HUES64 (cell line): ENCODE measurements around the gene GP1BB.
A peak's percentile ranks its signal among the peaks of the same experiment; 100 is the strongest.

Source experiments
- H3K27ac ChIP-seq: 2 replicates; pipeline ENCODE4 v1.7.0; 2013; ENCODE audit warnings: low read depth, low read length, inconsistent platforms
- H3K27me3 ChIP-seq: 2 replicates; pipeline ENCODE4 v1.6.1; 2013; ENCODE audit warnings: mild to moderate bottlenecking, low read length; ENCODE audit not compliant: insufficient read depth
- H3K36me3 ChIP-seq: 2 replicates; pipeline ENCODE4 v1.6.1; 2013; ENCODE audit warnings: mild to moderate bottlenecking, low read length; ENCODE audit not compliant: insufficient read depth
- H3K4me1 ChIP-seq: 2 replicates; pipeline ENCODE4 v1.6.1; 2013; ENCODE audit warnings: mild to moderate bottlenecking, low read length, moderate library complexity; ENCODE audit not compliant: insufficient read depth
- H3K4me3 ChIP-seq: 2 replicates; pipeline ENCODE4 v1.5.1; 2013; ENCODE audit warnings: mild to moderate bottlenecking, low read length, moderate library complexity
- H3K9ac ChIP-seq: 2 replicates; pipeline ENCODE4 v1.6.1; 2013; ENCODE audit warnings: mild to moderate bottlenecking, low read depth, low read length
- H3K9me3 ChIP-seq: 2 replicates; pipeline ENCODE4 v1.6.1; 2013; ENCODE audit warnings: low read depth, low read length; ENCODE audit not compliant: insufficient read depth
- WGBS: fragments of 150-250, 120-280 bp; methylation state at CpG from one replicate; pipeline ENCODE4 v1.1.7; 2013; ENCODE audit warnings: missing lambda C conversion rate; 5-methylcytosine and 5-hydroxymethylcytosine counted together

Gene GP1BB

DNA sequence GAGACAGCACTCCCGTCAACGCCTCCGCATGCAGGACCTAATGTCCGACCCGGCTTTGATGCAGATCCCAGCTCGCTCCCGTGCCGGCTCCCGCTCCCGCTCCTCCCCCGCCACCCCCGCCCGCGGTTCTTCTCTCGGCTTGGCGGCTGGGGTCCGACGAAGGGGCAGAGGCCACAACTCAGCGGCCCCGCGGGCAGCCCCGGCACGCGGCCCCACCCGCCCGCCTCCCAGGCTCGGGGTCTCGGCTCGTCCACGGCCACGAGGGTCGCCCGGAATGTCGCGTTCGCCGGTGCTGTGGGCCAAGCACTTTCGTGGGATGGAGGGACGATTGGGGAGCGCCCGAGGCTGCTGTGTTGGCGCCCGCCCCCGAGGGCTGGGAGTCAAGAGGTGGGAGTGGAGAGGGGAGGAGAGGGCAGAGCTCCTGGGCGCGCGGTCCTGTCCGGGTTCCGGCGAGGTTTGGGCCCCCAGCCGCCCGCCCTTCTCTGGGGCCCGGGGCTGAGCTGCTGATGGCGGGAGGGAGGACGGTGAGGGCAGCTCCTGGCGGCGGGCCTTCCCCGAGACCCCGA lies 31.9 kb downstream of the GP1BB start:
- Histone ChIP-seq H3K36me3 (no peaks in the 10 kb centered on the region), H3K9ac (no peak overlapping the region), H3K4me3 (peak overlapping the region; percentile 32; the same call in 1 of the 2 replicates), H3K27me3 (peaks cover 90% of the 10 kb centered on the region), H3K27ac (no peak overlapping the region), H3K9me3 (no peaks in the 10 kb centered on the region), H3K4me1 (peaks cover 4% of the 10 kb centered on the region; the same call in 1 of the 2 replicates)
- 2% methylated on average over 59 of the region's 59 CpGs for WGBS

DNA sequence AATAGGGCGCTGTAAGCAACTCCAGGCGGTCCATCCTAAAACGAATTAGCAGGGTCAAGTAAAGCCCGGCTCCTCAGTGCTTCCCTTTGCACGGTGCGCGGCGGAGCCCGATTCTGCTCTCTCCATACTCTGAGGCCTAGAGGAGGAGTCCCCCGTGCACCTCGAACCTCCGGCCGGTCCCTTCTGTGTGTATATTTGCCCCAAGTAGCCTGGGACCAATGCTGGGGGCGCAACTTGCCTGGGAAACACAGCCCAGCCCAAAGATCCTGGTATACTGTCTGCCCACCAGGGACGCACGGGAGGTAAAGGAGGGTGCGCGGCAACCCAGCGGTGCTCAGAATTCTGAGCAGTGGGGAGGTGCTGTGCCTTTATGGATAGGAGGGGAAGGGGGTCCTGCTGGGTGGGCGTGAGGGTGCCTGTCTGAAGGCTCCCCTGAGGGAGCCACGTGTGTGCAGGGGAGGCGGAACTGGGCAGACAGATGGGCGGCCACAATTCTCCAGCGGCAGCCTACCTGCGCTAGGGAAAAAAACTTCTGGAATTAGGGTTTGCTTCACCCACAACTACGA lies 32.5 kb downstream of the GP1BB start:
- 6% methylated on average over 26 of the region's 26 CpGs for WGBS
- Histone ChIP-seq H3K27ac (no peak overlapping the region), H3K4me3 (peak overlapping the region; percentile 32; the same call in 1 of the 2 replicates), H3K27me3 (peaks cover 94% of the 10 kb centered on the region), H3K36me3 (no peaks in the 10 kb centered on the region), H3K9ac (no peak overlapping the region), H3K4me1 (peaks cover 4% of the 10 kb centered on the region; the same call in 1 of the 2 replicates), H3K9me3 (no peaks in the 10 kb centered on the region)

DNA sequence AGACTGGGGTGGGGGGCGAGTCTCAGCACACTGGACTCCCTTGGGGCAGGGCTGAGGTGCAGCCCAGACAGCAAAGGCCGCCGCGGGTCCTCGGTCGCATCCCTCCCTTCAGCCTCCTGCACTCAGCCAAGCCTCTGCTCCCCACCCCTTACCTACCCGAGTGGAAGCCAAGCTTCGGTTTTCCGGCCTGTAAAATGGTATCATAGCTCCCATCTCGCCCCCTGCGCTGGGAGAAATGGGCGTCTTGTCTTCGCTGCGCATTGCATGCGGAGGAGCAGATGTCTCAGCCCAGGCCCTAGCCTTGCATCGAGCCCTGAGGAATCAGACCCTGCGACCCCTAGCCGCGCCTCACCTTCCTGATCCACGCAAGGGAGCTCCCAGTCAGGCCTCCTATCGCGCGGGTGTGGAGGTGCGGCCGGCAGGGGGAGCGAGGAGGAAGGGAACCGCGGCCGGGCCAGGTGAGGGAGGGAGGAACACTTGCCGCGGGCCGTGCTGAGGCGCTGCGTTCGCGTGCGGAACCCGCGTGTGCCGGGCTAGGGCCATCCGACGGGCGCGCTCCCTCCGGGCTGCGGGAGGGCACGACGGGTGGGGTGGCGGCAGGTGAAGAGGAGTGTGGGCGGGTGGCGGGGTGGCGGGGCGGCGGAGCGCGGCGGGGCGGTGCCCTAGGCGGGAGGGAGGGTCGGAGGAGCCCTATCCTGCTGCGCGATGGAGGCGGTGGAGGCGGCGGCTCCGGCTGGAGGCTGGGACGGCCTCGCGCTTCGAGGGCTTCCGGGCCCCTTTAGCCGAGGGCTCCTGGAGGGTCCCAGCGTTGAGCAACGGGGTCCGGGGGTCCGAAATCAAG lies 33.2 kb downstream of the GP1BB start:
- Histone ChIP-seq H3K27me3 (peaks cover 98% of the 10 kb centered on the region), H3K9me3 (no peaks in the 10 kb centered on the region), H3K36me3 (no peaks in the 10 kb centered on the region), H3K27ac (no peak overlapping the region), H3K9ac (no peak overlapping the region), H3K4me1 (peaks cover 3% of the 10 kb centered on the region; the same call in 1 of the 2 replicates), H3K4me3 (peak overlapping the region; percentile 27; the same call in 1 of the 2 replicates)
- 5% methylated on average over 76 of the region's 76 CpGs for WGBS

DNA sequence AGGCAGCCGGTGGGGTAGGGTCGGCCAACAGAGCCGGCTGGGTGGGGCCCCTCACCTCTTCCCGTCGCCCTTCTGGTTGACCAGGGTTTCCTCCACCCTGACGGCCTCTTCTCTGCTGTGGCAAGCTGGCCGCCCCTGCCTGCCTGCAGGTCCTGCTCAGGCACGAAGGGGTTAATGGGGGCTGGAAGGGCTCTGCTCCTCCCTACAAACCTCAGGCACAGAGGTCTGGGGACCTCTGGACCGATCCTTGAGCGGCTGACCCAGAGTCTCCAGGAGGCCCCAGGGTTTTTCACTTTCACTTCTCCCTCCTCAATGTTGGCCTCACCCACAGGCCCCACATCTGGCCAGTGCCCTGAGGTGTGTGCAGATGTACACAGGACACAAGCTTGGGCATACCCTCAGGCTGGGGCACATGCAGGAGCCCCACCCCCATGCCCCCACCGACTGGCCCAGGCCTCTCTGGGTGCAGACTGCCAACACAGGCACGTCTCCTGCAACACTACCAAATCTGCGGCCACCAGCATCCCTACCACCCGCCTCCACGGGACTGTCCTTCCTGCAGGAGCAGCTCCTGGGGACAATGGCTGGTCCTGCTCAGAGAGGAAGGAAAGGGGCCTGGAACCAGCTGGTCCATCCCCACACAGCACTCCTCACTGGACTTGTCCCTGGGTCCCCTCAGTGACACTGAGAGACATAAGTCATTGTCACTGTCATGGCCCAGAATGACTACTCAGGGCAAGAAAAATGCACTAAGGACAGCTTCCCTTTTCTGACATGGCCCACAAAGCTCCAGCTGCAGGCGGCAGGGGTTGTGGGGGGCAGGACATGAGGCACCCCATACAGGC lies 34.0 kb downstream of the GP1BB start:
- Histone ChIP-seq H3K4me1 (peaks cover 7% of the 10 kb centered on the region; the same call in 1 of the 2 replicates), H3K36me3 (no peaks in the 10 kb centered on the region), H3K27ac (no peak overlapping the region), H3K9me3 (no peaks in the 10 kb centered on the region), H3K4me3 (0 out of 2 replicates have a peak overlapping the region, but pooled peaks have one; percentile 27), H3K27me3 (peaks cover 98% of the 10 kb centered on the region), H3K9ac (no peak overlapping the region)
- 25% methylated on average over 16 of the region's 16 CpGs for WGBS

DNA sequence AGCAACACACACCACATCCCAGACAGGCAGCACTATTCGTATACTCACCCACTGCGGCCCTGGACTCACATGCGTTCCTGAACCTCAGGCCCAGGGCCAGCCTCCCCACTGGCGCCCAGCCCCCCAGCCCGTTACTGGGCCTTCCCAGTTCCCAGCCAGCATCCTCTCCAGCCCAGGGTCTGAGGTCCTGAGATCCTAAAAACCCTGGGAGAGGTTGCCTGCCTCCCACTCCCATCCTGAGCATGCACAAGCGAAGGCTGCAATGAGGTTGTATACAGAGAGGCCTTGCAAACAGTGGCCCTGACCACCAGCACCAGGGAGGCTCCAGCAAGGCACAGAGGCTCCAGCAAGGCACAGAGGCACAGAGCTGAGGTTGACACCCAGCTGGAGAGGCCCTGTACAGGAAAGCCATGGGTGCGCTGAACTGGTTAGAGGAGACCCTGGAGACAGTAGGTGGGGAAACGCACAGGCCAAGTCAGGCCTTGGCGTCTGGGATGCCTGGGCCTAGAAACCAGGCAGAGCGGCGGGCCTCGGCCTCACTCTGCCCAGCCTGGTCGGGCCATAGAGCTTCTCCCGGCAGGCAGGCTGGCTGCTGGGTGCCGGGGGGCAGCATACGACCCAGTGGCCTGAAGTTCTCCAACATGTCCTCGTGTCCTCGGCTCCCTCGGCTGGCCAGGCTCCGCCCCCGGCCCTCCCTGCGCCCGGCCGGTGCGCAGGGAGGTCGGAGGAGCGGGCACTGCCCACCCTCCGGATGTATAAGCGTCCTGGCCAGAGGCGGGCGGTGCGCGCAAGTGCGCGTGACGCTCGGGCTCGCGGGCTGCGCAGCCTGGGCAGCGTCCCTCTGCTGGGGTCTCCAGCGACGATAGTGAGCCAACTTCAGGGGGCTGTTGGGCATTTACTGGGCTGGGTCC lies 34.9 kb downstream of the GP1BB start:
- Histone ChIP-seq H3K27ac (no peak overlapping the region), H3K9me3 (no peaks in the 10 kb centered on the region), H3K4me3 (no peak overlapping the region), H3K4me1 (peaks cover 10% of the 10 kb centered on the region; the same call in 1 of the 2 replicates), H3K9ac (no peak overlapping the region), H3K27me3 (peaks cover 98% of the 10 kb centered on the region), H3K36me3 (no peaks in the 10 kb centered on the region)
- 31% methylated on average over 43 of the region's 43 CpGs for WGBS

DNA sequence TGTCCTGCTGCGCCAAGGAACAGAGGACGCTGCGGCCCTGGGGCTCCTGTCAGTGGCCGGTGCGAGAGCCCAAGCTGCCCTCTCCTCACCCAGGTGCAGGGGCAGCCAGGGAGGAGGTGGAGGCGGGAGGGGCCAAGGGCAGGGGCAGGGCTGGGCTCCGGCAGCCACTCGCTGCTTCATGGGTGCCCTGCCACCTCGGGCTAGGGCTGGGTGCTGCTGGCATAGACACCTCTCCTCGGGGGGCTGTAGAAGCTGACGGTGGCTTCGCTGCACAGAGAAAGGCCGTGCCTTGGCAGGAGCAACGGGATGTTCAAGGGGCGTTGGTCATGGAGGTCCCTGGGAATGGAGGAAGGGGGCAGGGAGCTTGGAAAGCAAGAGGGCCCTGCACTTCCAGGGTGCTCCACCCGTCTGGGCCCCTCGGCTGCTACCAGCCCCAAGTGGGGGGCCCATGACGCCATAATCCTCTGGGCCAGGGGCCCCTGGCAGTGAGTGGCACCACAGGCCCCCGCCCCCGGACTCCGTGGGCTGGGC lies 35.6 kb downstream of the GP1BB start:
- Histone ChIP-seq H3K4me3 (no peak overlapping the region; the same call in 1 of the 2 replicates), H3K36me3 (no peaks in the 10 kb centered on the region), H3K27me3 (peaks cover 98% of the 10 kb centered on the region), H3K4me1 (peaks cover 10% of the 10 kb centered on the region; the same call in 1 of the 2 replicates), H3K27ac (no peak overlapping the region), H3K9me3 (no peaks in the 10 kb centered on the region), H3K9ac (no peak overlapping the region)
- WGBS = 11% methylated on average over 21 of the region's 21 CpGs

DNA sequence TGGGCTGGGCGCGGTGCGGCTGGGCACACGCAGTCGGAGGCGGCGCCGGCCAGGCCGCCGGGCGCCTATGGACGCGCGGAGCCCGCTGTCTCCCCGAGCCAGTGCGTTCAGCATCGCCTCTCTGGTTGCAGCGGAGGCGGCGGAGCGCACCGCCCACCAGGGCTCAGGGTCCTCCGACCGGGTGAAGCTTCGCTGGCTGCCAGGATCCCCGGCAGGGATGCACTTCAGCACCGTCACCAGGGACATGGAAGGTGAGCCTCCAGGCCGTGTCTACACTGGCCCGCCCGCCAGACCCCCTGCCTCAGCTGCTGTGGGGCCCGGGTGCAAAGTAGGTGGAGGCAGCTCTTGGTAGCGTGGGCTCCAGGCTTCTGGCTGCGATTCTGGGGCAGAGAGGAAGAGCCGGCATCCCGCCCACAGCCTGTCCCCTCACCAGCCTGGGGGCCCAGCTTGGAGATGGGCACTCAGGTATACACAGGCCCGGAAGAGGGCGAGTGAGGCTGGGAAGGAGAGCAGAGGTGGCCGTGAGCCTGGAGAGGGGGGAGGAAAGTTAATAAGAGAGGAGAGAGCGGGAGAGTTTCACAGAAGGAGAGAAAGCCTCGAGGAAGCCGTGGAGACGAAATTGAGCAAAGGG lies 36.2 kb downstream of the GP1BB start:
- peaks cover 98% of the 10 kb centered on the region for H3K27me3 ChIP-seq
- peaks cover 11% of the 10 kb centered on the region for H3K4me1 ChIP-seq
- peak overlapping the region; percentile 17; the same call in 1 of the 2 replicates for H3K4me3 ChIP-seq
- H3K27ac ChIP-seq = no peak overlapping the region
- no peak overlapping the region for H3K9ac ChIP-seq
- H3K36me3 ChIP-seq = no peaks in the 10 kb centered on the region
- no peaks in the 10 kb centered on the region for H3K9me3 ChIP-seq
- WGBS = 5% methylated on average over 43 of the region's 43 CpGs

DNA sequence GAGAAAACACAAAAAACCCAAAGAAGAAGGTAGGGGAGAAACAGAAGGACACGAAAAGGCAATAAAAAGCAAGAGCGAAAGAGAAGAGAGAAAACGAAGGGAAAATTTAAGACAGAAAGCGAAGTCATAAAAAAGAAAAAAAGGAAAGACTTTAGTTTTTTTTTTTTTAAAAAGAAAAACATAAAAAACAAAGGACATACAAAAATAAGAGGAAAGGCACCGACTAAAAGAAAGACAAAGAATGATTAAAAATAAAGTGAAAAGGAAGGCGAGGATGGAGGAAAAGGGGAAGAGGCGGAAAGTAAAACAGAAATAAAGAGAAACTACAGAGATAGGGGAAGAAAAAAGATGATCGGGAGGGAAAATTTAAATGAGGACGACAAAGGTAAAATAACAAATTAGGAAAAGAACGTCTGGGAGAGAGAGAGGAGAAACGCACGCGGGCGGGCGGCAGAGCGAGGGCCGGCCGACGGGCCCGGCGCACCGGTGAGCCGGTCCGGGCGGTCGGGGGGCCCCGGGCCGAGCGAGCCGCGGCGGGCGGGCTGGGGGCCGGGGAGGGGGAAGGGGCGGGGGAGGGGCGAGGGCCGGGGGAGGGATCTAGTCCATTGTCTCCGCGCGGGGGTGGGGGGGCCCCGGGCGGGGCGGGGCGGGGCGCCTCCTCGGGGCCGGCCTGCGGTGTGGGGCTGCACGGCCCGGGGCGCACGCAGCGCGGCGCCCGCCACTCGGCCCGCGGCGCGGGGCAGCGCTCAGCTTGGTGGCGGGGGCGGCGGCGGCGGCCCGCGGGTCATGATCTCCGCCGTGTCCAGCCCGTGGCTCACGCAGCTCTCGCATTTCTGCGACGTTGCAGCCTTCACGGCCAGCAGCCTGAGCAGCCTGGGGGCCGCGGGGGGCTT lies 37.0 kb downstream of the GP1BB start, which contains the start of gene TBX1:
Gene TBX1, plus strand, starts transcription at position 721 of the 893 bp plus-strand sequence. Its CDS starts 66 bp downstream, at position 787.
- no peaks in the 10 kb centered on the region for H3K36me3 ChIP-seq
- peaks cover 98% of the 10 kb centered on the region for H3K27me3 ChIP-seq
- H3K4me3 ChIP-seq = peak within 1 kb of the TSS; percentile 29
- peaks cover 18% of the 10 kb centered on the region for H3K4me1 ChIP-seq
- H3K9me3 ChIP-seq = no peaks in the 10 kb centered on the region
- H3K27ac ChIP-seq = no peak within 1 kb of the TSS
- H3K9ac ChIP-seq = no peak within 1 kb of the TSS
- WGBS = 2% methylated on average over 62 of the region's 79 CpGs
